GM19438 (cell line): ENCODE measurements around the gene PHOSPHO2.

Experiments used
- ATAC-seq: cut with Tn5 transposase; IDR thresholded peaks from one replicate; pipeline ENCODE4 v1.9.1; 2021; ENCODE audit warnings: low read depth; ENCODE audit not compliant: unreplicated experiment

PHOSPHO2 gene, protein sequence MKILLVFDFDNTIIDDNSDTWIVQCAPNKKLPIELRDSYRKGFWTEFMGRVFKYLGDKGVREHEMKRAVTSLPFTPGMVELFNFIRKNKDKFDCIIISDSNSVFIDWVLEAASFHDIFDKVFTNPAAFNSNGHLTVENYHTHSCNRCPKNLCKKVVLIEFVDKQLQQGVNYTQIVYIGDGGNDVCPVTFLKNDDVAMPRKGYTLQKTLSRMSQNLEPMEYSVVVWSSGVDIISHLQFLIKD

GRCh38 chr2:169694113-169694893, at the start of gene PHOSPHO2, which contains the start of gene CFAP210:
PHOSPHO2 (plus strand) TSS chr2:169694469; CDS start chr2:169700972, 6,503 bp downstream.
CFAP210 (minus strand) TSS chr2:169694405; CDS start chr2:169694327, 78 bp downstream.
- ATAC-seq: peak; percentile 100

- ATAC-seq: no peak
These were observed 46.8 kb upstream of the PHOSPHO2 start for GRCh38 chr2:169647496-169647895.

DNA sequence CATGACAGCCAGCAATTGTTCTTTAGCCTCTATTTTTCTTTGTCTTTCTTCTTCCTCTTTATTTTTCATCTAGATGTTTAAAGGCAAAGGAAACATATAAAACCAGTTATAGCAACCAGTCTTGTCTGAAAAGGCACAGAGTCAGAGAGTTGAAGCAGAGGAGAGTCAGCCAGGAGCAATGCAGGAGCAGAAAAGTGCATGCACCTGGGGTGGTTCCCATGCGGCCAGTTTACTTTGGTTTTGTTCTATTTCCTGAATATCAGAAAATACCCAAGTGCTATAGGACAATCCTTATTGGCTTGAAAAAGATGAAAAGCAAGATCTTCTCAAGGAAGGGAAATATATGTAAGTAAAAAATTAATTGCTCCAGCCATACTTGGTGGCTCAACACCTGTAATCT, 45.0 kb upstream of the PHOSPHO2 start:
- ATAC-seq: no peak

DNA sequence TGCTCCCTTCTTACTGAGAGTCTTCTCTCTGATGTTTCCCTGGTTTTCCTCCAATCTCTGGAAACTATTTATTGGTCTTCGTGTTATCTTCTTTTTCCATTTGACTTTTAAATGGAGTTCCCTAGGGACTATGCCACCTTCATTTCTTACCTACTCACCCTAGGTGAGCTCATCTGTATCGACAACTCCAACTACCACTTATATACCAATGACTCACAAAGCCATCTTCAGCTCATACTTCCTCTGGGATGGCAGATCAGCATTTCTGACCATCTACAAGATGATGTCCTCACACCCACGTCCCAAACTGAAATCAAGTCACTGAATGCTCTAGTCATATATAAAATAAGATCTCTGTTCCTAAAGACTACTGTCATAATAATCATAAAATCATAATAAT, 40.6 kb upstream of the PHOSPHO2 start:
- no peak for ATAC-seq

DNA sequence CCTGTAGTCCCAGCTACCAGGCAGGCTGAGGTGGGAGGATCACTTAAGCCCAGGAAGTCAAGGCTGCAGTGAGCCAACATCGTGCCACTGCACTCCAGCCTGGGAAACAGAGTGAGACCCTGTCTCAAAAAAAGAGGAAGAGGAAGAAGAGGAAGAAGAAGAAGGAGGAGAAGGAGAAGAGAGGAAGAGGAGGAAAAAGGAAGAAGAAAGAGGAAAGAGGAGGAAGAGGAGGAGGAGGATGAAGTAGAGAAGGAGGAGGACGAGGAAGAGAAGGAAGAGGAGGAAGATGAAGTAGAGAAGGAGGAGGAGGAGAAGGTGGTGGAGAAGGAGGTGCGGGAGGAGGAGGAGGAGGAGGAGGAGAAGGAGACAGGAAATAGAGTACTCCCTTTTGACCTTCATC, 38.1 kb upstream of the PHOSPHO2 start:
- no peak for ATAC-seq

DNA sequence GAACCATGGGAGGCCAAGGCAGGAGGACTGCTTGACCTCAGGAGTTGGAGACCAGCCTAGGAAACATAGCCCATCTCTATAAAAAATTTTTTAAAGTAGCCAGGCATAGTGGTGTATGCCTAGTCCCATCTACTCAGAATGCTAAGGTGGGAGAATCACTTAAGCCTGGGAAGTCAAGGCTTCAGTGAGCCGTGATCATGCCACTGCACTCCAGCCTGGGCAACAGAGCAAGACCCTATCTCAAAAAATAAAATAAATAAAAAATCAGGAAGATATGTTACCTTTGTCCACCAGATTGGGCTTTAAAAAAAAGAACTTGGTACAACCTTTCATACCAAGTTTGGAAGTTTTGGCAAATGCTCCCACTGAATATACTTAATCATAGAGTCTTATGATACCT, 35.4 kb upstream of the PHOSPHO2 start:
- ATAC-seq: no peak

- no peak for ATAC-seq
These were observed 34.9 kb upstream of the PHOSPHO2 start for GRCh38 chr2:169659320-169659719.

- ATAC-seq: no peak
These were observed 33.0 kb upstream of the PHOSPHO2 start for GRCh38 chr2:169661265-169661664.

DNA sequence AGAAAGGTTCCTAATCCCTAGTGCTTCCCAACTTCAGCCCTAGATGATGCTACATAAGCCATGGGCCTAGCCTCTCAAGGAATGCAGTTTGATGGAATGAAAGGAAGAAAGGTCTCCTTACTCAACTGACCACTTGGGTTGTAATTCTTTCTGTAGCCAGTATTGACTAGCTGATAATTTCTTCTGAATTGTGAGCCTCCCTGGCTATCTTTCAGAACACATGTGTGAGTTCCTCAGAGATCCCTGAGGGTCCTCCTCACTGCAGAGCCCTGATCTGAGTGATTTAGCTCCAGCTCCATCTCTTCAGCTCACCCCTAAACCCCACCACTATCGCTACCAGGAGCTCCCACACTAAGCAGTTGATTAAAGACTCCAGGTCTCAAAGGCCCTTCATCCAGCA, 31.5 kb upstream of the PHOSPHO2 start:
- no peak for ATAC-seq

DNA sequence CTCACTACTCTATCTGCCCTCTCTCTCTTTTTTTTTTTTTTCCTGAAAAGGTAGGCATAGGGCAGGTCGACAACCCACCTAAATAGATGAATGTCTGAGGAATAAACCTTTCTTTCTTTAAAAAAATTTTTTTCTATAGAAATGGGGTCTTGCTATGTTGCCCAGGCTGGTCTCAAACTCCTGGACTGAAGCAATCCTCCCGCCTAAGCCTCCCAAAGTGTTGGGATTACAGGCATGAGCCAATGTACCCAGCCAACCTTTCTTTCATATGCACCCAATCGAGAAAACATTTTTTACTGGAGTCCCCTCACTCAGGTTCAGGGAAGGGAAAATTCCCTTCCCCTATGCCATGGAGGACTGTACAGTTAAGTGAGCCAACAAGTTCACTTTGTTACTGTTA, 31.0 kb upstream of the PHOSPHO2 start:
- no peak for ATAC-seq

DNA sequence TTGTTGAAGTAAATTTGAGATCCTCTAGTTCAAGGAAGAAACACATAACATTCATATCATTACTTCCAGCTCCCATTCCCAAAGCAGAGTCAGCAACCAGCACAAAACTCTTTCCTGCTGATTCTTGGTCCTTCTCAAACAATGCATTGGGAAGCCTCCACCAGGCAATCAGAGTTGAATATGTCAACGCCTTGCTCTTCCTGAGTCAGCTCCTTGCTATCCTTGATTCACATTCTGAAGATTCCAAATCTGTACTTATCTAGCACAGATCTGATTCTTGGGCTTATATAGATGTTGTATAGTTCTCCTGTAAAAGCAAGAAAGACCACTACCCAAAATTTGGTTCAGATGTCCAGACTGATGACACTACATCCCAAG, 29.7 kb upstream of the PHOSPHO2 start:
- ATAC-seq: no peak

- no peak for ATAC-seq
These were observed 29.0 kb upstream of the PHOSPHO2 start for GRCh38 chr2:169664978-169665930.

DNA sequence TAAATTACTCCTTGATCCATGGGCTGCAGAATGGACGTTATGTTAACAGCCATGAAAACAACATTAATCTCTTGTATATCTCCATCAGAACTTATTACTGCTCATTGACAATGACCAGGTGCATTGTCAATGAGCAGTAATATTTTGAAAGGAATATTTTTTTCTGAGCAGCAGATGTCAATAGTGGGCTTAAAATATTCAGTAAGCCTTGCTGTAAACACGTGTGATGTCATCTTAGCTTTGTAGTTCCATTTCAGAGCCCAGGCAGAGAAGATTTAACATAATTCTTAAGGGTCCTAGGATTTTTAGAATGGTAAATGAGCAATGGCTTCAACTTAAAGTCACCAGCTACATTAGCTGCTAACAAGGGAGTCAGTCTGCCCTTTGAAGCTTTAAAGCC, 26.7 kb upstream of the PHOSPHO2 start:
- no peak for ATAC-seq

DNA sequence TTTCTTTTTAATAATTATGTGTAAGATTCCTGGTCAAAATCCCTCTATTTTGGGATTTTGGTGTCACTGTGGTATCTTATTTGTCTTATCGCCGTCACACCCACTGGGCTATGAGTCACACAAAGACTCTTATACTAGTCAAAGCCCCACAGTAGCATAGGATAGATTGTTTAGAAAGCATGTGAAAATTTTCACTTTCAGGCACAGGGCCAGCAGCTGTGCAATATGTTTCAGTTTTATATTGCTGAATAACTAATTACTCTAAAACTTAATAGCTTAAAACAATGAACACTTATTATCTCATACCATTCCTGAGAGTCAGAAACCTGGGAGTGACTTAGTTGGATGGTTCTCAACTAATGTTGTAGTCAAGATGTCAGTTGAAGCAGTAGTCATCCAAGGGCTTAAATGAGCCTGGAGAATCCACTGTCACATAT, 24.0 kb upstream of the PHOSPHO2 start:
- no peak for ATAC-seq

DNA sequence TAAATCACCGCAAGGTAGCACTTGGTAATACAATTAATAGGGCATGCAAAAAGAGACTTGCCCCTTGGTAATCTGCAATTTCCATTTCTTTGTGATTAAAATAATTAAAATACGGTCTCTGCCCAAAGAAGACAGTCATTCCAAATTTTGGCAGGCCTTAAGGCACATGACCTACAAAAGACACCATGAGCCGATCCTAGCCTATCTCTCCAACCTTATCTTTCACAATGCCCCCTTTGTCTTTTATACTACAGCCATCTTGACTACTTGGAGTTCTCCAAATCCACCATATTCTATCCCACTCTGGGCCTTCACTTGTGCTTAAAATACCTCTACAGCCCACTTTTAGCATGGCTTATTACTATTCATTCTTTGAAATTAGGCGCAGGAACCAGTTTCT, 23.3 kb upstream of the PHOSPHO2 start:
- no peak for ATAC-seq

DNA sequence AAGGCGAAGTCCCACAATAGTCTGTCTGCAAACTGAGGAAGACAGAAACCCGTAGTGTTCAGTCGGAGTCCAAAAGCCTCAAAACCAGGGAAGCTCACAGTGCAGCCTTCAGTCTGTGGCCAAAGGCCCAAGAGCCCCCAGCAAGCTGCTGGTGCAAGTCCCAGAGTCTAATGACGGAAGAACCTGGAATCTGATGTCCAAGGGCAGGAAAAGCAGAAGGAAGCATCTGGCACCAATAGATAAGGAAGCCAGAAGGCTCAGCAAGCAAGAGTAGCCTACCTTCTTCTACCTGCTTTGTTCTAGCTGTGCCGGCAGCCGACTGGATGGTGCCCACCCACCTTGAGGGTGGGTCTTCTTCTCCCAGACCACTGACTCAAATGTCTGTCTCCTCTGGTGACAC, 21.9 kb upstream of the PHOSPHO2 start:
- ATAC-seq: no peak

DNA sequence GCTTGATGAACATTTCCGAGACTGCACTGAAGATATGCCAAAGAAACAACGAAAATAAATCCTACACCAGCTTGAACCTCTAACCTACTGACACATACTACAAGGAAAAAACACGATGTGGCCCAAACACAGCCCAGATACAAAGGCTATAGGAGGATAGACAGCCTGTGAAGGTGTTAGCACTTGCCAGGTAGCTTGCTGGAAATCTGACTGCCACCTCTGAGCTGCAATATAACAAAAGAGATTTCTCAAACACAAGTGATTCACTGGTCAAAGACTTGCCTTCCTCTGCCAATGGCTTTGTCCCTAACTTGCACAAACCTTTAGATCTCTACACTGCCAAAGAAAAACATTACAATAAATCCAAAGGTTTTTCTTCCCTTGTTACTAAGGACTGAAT, 21.2 kb upstream of the PHOSPHO2 start:
- ATAC-seq: no peak

GRCh38 chr2:169673921-169674320, 20.3 kb upstream of the PHOSPHO2 start:
- ATAC-seq: no peak

DNA sequence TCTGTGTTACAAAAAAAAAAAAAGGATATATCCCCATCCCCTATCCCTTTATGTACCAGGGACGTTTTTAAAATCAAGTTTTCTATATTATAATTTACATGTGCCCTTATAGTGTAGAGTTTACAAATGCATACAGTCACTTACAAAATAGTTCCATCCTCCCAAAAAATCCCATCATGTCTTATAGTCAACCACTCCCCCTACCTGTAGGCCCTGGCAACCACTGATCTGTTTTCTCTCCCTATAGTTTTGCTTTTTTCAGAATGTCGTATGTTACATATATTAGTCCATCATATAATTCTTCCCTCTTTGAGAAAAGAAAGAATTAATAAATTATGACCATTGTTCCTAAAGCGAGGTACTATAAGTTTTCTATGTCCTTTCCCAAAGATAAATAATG, 17.9 kb upstream of the PHOSPHO2 start:
- no peak for ATAC-seq

DNA sequence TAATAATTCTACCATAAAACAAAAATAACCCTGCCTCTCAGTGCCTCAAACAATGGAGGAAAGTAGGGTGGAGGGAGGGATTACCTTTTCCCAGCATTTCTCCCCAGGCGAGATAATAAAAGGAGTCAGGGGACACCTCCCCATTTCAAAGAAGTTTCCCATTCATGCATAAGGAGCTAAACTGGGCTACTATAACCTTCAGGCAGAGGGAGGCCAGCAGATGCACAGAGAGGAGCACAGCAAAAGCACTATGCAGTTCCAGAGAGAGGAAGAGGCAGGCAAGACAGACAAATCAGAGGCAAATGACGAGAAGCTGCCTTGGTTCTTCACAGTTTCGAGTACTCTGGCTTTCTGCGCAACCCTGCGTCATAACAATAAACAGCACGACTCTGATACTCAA, 17.4 kb upstream of the PHOSPHO2 start:
- no peak for ATAC-seq

GRCh38 chr2:169683054-169683424, 11.2 kb upstream of the PHOSPHO2 start:
- no peak for ATAC-seq
